ENCODE data around the gene SMARCAD1. TPM values are rescaled to one million over a fixed set of nuclear protein-coding genes. Genes with fewer than 3 reads are reported as not detected.

The SMARCAD1 gene
- 9.4 to 13.3 TPM (median 12.3 TPM) in 5 replicates for total RNA-seq (2022; extraction: Qiagen RNA extraction; ENCODE audit: low read depth)

DNA sequence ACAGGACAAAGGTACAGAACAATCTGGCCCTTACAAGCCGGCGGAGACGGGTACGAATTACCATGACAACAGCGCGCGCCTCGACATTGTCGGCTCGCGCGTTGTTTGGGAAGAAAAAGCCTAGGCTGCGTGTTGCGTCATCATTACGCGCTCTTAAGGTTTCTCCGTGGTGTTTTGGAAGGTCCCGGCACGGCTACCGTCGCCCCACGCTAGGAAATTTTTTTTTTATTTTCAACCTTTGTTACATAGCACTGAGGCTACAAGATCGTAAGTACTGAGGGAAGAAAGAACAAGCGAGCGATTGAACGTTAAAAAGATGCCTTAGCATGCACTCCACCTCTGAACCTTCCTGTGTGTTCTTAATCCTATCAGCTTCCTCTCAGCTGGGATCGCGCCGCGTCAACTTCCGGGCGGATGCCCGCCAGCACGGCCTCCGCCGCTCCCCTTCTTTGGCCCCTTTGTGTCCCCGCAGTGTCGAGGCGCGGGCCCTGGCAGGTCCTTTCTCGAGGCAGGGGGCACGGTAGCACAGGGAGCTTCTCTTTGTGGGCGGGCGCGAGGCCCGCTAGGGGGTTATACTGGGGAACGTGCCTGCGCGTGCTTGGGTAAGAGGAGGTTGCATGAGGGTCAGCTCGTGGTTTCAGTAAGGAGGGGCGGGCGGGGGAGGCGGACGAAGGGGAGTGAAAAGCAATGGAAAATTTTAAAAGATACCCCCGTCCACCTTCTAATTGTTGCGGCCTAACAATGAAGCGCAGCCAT lies at the start of gene SMARCAD1:
Gene SMARCAD1 (plus strand): TSS at position 397 of the 756 bp plus-strand sequence. CDS start 530 bp downstream, outside the sequence.

Other genes with a start within 250 kb of the SMARCAD1 start
- gene HPGDS, start 135.0 kb downstream of the SMARCAD1 start, total RNA-seq (2022; extraction: Qiagen RNA extraction; ENCODE audit: low read depth): not detected in 5 replicates
- gene PDLIM5, start 244.1 kb downstream of the SMARCAD1 start, total RNA-seq (2022; extraction: Qiagen RNA extraction; ENCODE audit: low read depth): 31.2 to 41.4 TPM (median 38.5 TPM) in 5 replicates

Data from A549 treated with GW870086 at 1 μM for 4 hours (cell line).